SK-N-SH (cell line): ENCODE results near the gene UBXN2A.

Source experiments
- CTCF ChIP-seq: fragments of 200-600 bp; sonication (generic); IDR thresholded peaks from 2 replicates; pipeline ENCODE4 v1.6.1; 2017; ENCODE audit warnings: antibody characterized with exemption, mild to moderate bottlenecking, moderate library complexity
- JUND ChIP-seq: IDR thresholded peaks from 2 replicates; pipeline ENCODE4 v1.4.0; 2012
- MAX ChIP-seq: IDR thresholded peaks from 2 replicates; pipeline ENCODE4 v1.4.0; 2012; ENCODE audit warnings: low read depth
- MXI1 ChIP-seq: IDR thresholded peaks from 2 replicates; pipeline ENCODE4 v1.6.1; 2012; ENCODE audit warnings: mild to moderate bottlenecking, low read depth, low read length, improper control_type of control experiment
- POLR2AphosphoS5 ChIP-seq: IDR thresholded peaks from 2 replicates; pipeline ENCODE4 v1.6.1; 2012; ENCODE audit warnings: low read depth, low read length
- RCOR1 ChIP-seq: fragments of 150-350 bp; IDR thresholded peaks from 2 replicates; pipeline ENCODE4 v1.6.1; 2017; ENCODE audit warnings: antibody characterized with exemption, low read length
- TEAD4 ChIP-seq: IDR thresholded peaks from 2 replicates; pipeline ENCODE4 v1.4.0; 2012; ENCODE audit warnings: mild to moderate bottlenecking, borderline replicate concordance; ENCODE audit not compliant: insufficient read depth
- ZBTB33 ChIP-seq: IDR thresholded peaks from 2 replicates; pipeline ENCODE4 v1.4.0; 2012; ENCODE audit warnings: low read depth, borderline replicate concordance
- TF ChIP-seq, protein P1 (sequence below): IDR thresholded peaks from 2 replicates; pipeline ENCODE4 v1.6.1; 2012; ENCODE audit warnings: mild to moderate bottlenecking, low read depth, low read length, moderate library complexity

DNA sequence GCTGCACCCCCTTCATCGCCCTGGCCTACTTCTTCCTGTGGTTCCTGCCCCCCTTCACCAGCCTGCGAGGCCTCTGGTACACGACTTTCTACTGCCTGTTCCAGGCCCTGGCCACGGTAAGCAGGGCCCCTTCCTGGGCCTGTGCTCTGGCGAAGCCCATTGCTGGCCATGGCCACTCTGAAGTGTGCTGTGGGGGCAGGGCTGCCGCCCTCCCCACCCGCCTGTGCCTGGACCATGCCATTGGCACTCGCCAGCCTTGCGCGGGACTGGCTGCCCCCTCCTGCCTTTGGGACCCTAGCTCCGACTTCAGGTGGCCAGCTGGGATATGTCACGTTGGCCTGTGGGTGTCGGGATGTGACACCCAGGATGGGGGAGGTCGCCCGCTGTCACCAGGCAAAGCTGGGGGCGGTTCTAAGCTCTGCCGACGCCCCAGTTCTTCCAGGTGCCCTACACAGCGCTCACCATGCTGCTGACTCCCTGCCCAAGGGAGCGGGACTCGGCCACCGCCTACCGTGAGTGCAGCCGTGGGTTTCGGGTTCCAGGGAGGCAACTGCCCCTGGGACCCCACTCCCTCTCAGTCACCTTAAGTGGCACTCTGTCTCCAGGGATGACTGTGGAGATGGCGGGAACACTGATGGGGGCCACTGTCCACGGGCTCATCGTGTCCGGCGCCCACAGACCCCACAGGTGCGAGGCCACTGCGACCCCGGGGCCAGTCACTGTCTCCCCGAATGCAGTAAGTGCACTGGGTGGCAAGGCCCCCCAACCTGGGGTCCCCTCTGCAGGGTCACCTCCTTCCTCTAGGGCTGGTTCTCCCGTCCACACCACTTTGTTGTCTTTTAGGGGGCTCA lies 76.8 kb downstream of the UBXN2A start:
- TF ChIP-seq CTCF (no peak), ZBTB33 (no peak), MAX (no peak), JUND (no peak), TEAD4 (no peak), MXI1 (no peak), POLR2AphosphoS5 (no peak), RCOR1 (no peak)
- TF ChIP-seq, protein P1, sequence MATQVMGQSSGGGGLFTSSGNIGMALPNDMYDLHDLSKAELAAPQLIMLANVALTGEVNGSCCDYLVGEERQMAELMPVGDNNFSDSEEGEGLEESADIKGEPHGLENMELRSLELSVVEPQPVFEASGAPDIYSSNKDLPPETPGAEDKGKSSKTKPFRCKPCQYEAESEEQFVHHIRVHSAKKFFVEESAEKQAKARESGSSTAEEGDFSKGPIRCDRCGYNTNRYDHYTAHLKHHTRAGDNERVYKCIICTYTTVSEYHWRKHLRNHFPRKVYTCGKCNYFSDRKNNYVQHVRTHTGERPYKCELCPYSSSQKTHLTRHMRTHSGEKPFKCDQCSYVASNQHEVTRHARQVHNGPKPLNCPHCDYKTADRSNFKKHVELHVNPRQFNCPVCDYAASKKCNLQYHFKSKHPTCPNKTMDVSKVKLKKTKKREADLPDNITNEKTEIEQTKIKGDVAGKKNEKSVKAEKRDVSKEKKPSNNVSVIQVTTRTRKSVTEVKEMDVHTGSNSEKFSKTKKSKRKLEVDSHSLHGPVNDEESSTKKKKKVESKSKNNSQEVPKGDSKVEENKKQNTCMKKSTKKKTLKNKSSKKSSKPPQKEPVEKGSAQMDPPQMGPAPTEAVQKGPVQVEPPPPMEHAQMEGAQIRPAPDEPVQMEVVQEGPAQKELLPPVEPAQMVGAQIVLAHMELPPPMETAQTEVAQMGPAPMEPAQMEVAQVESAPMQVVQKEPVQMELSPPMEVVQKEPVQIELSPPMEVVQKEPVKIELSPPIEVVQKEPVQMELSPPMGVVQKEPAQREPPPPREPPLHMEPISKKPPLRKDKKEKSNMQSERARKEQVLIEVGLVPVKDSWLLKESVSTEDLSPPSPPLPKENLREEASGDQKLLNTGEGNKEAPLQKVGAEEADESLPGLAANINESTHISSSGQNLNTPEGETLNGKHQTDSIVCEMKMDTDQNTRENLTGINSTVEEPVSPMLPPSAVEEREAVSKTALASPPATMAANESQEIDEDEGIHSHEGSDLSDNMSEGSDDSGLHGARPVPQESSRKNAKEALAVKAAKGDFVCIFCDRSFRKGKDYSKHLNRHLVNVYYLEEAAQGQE = no peak
